ENCODE results near the gene CDH23. TPM values are rescaled to one million over a fixed set of nuclear protein-coding genes. Genes with fewer than 3 reads are reported as not detected.

The CDH23 gene
- total and polyA plus RNA-seq, 2 of the 8 experiments (the other 6 are each of a cell fraction or from before 2014, with no cell fraction given): 1.9 to 4.9 TPM

GRCh38 chr10:71832967-71833366 lies 436.2 kb downstream of the CDH23 start (continued):
- TF ChIP-seq CTCF (IDR thresholded peaks at IDR 0.05; ENCODE audit: control extremely low read depth in 1 of 3, insufficient read depth in 1 of 3, low read depth in 1 of 3, low read length in 3 of 3) (no peak), POLR2A (IDR thresholded peaks at IDR 0.05; ENCODE audit: control extremely low read depth in 1 of 2, low read depth in 2 of 2, low read length in 2 of 2) (no peak), SP1 (IDR thresholded peaks at IDR 0.05; ENCODE audit: low read depth, low read length) (no peak), ATF2 (IDR thresholded peaks at IDR 0.05; ENCODE audit: low read length) (no peak), CREB1 (IDR thresholded peaks at IDR 0.05) (no peak), EGR1 (IDR thresholded peaks at IDR 0.05; ENCODE audit: borderline replicate concordance, low read depth, low read length) (no peak), JUN (IDR thresholded peaks at IDR 0.05; ENCODE audit: low read depth, low read length) (no peak)
